Thyroid gland (tissue), 4 donors: ENCODE results near the gene KRTAP10-1. TPM values are rescaled to one million over a fixed set of nuclear protein-coding genes. Genes with fewer than 3 reads are reported as not detected.

ENCODE experiments used
- DNase-seq, 2 donors: peaks; one replicate each; pipeline ENCODE4 v3.0.0-alpha.2; 2019
- H3K27ac ChIP-seq, 3 donors: fragments of 200-600 bp; sonication (generic); 1 replicate in 2 of 3; 2 replicates in 1 of 3; pipeline ENCODE4 v1.5.1; 2016 to 2019; ENCODE audit warnings: mild to moderate bottlenecking in 1 of 3, moderate library complexity in 1 of 3
- H3K27me3 ChIP-seq: fragments of 200-600 bp; sonication (generic); one replicate; pipeline ENCODE4 v1.5.1; 2019
- H3K36me3 ChIP-seq, 2 donors: fragments of 200-600 bp; sonication (generic); one replicate each; pipeline ENCODE4 v1.5.1; 2016 to 2019
- H3K4me1 ChIP-seq, 2 donors: fragments of 200-600 bp; sonication (generic); one replicate each; pipeline ENCODE4 v1.5.1; 2017 to 2019
- H3K4me3 ChIP-seq, 3 donors: fragments of 200-600 bp; sonication (generic); replicated peaks in 1 of 3; 1 replicate in 2 of 3; 2 replicates in 1 of 3; pipeline ENCODE4 v1.5.1; 2016; ENCODE audit warnings: mild to moderate bottlenecking in 1 of 3
- H3K9me3 ChIP-seq: fragments of 200-600 bp; sonication (generic); one replicate; pipeline ENCODE4 v1.5.1; 2017
- POLR2A ChIP-seq, 2 donors: fragments of 450-650 bp; IDR thresholded peaks; one replicate each; pipeline ENCODE4 v1.6.1; 2017; ENCODE audit warnings: antibody characterized with exemption in 2 of 2, mild to moderate bottlenecking in 2 of 2, moderate library complexity in 1 of 2
- WGBS, 2 donors: methylation state at CpG; one replicate each; pipeline ENCODE4 v1.1.5; 2017; 5-methylcytosine and 5-hydroxymethylcytosine counted together
- intact Hi-C: fragments of 100-400 bp; cut with DNase I; formaldehyde crosslinking; loops from one replicate; pipeline ENCODE4 v1.15.1; 2023
- total RNA-seq, 4 donors: library from RNA; depleted of rRNA; stranded (reverse); fragments of >200 nt; gene quantifications; one replicate each; pipeline ENCODE4 v1.2.3, GENCODE V29; 2016
- TF ChIP-seq, protein P1 (sequence below), 6 experiments: fragments of 200-600 bp in 3 of 6; fragments of 450-650 bp in 3 of 6; sonication (generic) in 3 of 6; IDR thresholded peaks; one replicate each; pipeline ENCODE4 v1.5.1; 2016 to 2019; ENCODE audit warnings: antibody characterized with exemption in 6 of 6, mild to moderate bottlenecking in 2 of 6, inconsistent platforms in 1 of 6, moderate library complexity in 1 of 6

KRTAP10-1 gene
- total RNA-seq, 4 donors from 2014 or later, result not detected

DNA sequence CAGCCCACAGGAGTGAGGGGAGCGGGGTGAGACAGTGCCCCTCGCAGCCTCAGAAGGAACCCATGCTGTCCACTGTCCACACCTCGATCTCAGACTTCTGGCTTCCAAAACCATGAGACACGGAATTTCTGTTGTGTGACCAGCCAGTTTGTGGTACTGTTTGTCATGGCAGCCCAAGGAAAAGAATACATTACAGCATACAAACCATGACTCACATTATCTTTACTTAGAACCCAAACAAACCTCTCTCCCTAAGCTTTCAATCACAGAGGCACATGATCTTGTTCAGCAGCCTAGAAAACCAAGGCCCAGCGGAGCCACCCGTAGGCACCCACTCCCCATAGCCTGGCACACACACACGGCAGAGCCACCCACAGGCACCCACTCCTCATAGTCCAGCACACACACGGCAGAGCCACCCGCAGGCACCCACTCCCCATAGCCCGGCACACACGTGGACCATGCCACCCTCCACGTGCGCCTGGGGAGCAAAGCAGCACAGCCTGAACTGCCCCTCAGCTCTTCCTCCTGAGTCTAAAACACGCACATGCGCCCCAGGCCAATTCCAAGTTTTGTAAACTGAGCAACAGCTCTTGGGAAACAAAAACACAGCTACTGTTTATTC lies 33.1 kb upstream of the KRTAP10-1 start:
- no peak overlapping the region for H3K4me3 ChIP-seq

DNA sequence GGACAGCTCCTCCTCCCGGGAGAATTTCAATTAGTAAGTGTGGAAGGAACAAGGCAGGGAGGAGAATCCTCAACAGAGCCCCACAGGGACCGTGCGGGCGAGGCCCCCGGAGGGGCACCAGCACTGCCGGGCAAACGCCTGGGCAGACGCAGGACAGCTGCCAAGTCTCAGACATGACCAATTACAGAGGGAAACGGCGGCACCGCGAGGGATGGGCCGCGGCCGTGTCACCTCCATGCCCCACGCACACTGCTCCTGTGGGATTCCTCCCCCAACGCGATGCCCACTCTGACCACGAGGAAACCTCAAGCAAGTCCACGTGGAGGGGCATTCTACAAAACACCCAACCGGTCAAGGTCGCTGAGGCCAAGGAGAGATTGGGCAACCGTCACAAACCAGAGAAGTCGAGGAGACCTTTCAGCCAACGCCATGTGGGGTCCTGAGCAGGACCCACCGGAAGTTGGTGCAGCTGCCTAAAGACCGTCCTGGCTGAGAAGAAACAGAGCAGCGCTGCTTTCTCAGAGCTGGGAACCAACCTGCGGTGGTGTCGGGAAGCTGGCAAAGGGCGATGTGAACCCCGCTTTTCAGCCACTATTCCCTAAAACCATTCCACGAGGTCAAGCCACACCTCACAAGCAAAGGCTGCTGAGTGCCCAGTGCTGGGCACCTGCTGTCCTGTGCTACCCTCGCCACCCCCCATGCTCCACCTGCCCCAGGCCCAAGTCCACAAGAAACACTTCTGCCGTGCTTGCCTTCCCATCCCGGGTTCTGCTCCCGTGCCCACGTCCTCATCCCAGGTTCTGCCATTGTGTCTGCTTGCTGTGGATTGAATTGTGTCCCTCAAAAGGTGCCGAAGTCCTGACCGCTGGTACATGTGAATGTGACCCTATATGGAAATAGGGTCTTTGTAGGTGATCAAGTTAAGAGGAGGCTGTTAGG lies 32.1 kb upstream of the KRTAP10-1 start:
- H3K27me3 ChIP-seq, result no peaks in the 10 kb centered on the region
- TF ChIP-seq POLR2A (IDR thresholded peaks at IDR 0.05), result no peak
- TF ChIP-seq, protein P1, sequence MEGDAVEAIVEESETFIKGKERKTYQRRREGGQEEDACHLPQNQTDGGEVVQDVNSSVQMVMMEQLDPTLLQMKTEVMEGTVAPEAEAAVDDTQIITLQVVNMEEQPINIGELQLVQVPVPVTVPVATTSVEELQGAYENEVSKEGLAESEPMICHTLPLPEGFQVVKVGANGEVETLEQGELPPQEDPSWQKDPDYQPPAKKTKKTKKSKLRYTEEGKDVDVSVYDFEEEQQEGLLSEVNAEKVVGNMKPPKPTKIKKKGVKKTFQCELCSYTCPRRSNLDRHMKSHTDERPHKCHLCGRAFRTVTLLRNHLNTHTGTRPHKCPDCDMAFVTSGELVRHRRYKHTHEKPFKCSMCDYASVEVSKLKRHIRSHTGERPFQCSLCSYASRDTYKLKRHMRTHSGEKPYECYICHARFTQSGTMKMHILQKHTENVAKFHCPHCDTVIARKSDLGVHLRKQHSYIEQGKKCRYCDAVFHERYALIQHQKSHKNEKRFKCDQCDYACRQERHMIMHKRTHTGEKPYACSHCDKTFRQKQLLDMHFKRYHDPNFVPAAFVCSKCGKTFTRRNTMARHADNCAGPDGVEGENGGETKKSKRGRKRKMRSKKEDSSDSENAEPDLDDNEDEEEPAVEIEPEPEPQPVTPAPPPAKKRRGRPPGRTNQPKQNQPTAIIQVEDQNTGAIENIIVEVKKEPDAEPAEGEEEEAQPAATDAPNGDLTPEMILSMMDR (IDR thresholded peaks at IDR 0.05), result no peak
- no peaks in the 10 kb centered on the region for H3K4me1 ChIP-seq
- intact Hi-C loops, result no loop called here
- H3K4me3 ChIP-seq, result no peak overlapping the region
- no peak for DNase-seq
- WGBS, 2 donors, result 91 to 92% methylated on average over 40 of the region's 40 CpGs
- H3K9me3 ChIP-seq, result no peaks in the 10 kb centered on the region
- no peaks in the 10 kb centered on the region for H3K36me3 ChIP-seq
- H3K27ac ChIP-seq, result no peak overlapping the region

More for the DNA sequence above, 33.1 kb upstream of the KRTAP10-1 start:
- TF ChIP-seq POLR2A (IDR thresholded peaks at IDR 0.05), result no peak
- intact Hi-C loops, result no loop called here
- Histone ChIP-seq H3K27me3 (no peaks in the 10 kb centered on the region), H3K9me3 (no peaks in the 10 kb centered on the region), H3K36me3 (no peaks in the 10 kb centered on the region), H3K27ac (no peak overlapping the region), H3K4me1 (no peaks in the 10 kb centered on the region)
- DNase-seq, result no peak
- WGBS, 2 donors, result 85 to 94% methylated on average over 13 to 15 of the region's 15 CpGs

DNA sequence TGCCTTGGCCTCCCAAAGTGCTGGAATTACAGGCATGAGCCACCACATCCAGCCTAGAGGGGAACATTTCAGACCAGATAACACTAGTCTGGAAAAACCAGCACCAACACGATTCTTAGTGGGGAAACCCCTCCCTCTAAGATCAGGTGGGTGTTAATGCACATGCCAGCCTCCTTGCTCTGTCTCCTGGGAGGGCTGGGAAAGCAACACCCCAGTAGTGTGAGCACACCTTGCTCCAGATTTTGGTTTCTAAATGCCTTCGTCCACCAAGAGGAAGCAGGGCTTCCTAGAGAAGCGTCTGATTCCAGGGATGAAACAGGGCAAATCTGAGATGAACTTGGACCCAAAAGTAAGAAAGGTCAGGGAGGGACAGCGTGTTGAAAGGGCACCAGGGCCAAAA lies 31.3 kb upstream of the KRTAP10-1 start:
- WGBS, 2 donors, result 86 to 95% methylated on average over 3 to 4 of the region's 4 CpGs
- intact Hi-C loops, result no loop called here
- no peak for TF ChIP-seq POLR2A (IDR thresholded peaks at IDR 0.05)
- TF ChIP-seq, protein P1 (IDR thresholded peaks at IDR 0.05), result no peak
- Histone ChIP-seq H3K27me3 (no peaks in the 10 kb centered on the region), H3K4me1 (no peaks in the 10 kb centered on the region), H3K27ac (no peak overlapping the region), H3K36me3 (no peaks in the 10 kb centered on the region), H3K4me3 (no peak overlapping the region), H3K9me3 (no peaks in the 10 kb centered on the region)
- no peak for DNase-seq

DNA sequence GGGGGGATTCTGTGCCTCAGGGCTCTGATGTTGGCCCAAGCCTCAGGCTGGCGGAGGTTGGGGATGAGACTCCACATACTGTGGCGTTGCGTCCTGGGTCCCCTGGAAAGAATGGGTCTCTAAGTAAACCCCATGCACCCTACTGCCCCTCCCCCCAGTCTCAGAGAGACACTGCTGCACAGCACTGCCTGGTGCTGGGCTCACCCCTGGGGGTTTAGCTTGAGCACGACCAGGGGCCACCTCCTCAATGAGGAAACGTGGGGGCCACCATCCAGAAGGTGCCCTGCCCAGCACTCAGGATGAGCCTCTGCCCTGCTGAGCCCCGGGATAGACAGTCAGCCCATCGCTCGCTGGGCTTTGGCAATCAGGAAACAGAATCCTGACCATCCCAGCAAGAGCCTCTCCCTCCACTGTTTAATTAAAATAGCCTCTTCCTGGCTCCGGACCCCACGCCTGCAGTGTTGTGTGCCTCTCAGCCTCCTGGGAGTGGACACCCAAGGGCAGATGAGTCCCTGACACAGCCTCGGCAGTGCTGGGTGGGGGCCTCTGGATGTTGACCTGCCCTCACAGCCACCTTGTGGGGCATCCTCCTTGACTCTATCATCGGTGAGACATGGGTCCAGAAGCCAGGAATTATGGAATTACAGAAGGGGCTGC lies 30.0 kb upstream of the KRTAP10-1 start:
- Histone ChIP-seq H3K36me3 (no peaks in the 10 kb centered on the region), H3K27ac (no peak overlapping the region), H3K27me3 (no peaks in the 10 kb centered on the region), H3K4me1 (no peaks in the 10 kb centered on the region), H3K9me3 (no peaks in the 10 kb centered on the region), H3K4me3 (no peak overlapping the region)
- WGBS, 2 donors, result 76 to 82% methylated on average over 3 to 12 of the region's 12 CpGs
- TF ChIP-seq, protein P1 (IDR thresholded peaks at IDR 0.05), result no peak
- no peak for TF ChIP-seq POLR2A (IDR thresholded peaks at IDR 0.05)
- intact Hi-C loops, result no loop called here
- DNase-seq, result no peak

DNA sequence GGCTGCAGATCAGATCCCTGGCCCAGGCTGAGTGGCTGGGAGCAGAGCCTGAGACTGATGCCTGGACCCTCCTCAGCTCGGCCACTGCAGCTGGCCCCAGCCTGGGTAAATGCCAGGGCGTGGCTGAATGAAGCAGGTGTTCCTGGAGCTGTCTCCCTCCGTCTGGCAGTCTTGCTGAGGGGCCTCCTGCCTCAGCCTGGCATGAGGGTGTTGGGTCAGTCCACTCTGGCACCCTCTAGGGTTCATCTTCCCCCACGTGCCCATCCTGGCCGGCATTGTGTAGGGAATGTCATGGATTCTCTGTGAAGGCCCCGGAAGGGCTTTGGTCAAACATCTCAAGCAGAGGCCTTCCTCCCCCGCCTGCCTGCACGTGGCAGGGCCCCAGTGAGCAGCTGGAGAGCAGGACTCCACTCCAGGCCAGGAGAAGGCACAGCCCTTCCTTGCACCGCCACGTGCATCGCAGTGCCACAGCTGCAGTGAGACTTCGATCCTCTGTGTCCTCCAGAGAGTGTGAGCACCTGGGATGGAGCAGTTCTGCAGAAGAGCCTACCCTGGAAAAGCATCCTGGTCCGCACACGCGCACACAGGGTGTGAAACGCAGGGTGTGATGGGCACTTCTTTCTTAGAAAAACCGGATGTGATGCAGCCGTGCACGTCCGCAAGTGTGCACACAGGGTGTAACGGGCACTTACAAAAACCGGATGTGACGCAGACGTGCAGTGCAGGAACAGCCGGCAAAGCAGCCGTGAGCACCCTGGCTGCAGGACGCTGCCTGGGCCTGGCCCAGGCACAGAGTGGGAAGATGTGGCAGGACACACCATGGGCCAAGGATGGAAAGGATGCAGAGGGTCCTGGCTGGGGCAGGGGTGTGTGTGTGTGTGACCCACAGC lies 28.9 kb upstream of the KRTAP10-1 start:
- no peaks in the 10 kb centered on the region for H3K9me3 ChIP-seq
- no peak overlapping the region for H3K4me3 ChIP-seq
- intact Hi-C loops, result no loop called here
- DNase-seq, result no peak
- no peaks in the 10 kb centered on the region for H3K27me3 ChIP-seq
- H3K4me1 ChIP-seq, result no peaks in the 10 kb centered on the region
- H3K36me3 ChIP-seq, result no peaks in the 10 kb centered on the region
- 84 to 92% methylated on average over 19 to 26 of the region's 27 CpGs for WGBS, 2 donors
- H3K27ac ChIP-seq, result no peak overlapping the region
- no peak for TF ChIP-seq POLR2A (IDR thresholded peaks at IDR 0.05)
- TF ChIP-seq, protein P1 (IDR thresholded peaks at IDR 0.05), result no peak
